Effector memory CD4-positive, alpha-beta T cell (primary cell): Measurements from ENCODE around the gene DTWD2.
"Not testable (repeated sequence)": the region's sequence is repeated elsewhere in the genome, so short reads cannot be mapped to it uniquely, and the experiment has no call there.

ENCODE experiments used
- DNase-seq, 3 donors: peaks; one replicate each; pipeline ENCODE4 v3.0.0-alpha.2; 2020
- H3K27ac ChIP-seq: 2 replicates; pipeline ENCODE4 v1.7.0; 2013; ENCODE audit warnings: mild to moderate bottlenecking, low read length, moderate library complexity; ENCODE audit not compliant: insufficient read depth, poor library complexity, severe bottlenecking
- H3K27me3 ChIP-seq: replicated peaks from 2 replicates; pipeline ENCODE4 v1.7.0; 2013; ENCODE audit warnings: mild to moderate bottlenecking, low read length; ENCODE audit not compliant: insufficient read depth, control insufficient read depth, poor library complexity, severe bottlenecking
- H3K36me3 ChIP-seq: 2 replicates; pipeline ENCODE4 v1.7.0; 2013; ENCODE audit warnings: mild to moderate bottlenecking, low read length, moderate library complexity; ENCODE audit not compliant: control insufficient read depth, insufficient read depth
- H3K4me1 ChIP-seq: 2 replicates; pipeline ENCODE4 v1.7.0; 2013; ENCODE audit warnings: low read length, mild to moderate bottlenecking; ENCODE audit not compliant: control insufficient read depth, insufficient read depth, poor library complexity, severe bottlenecking
- H3K4me3 ChIP-seq: 2 replicates; pipeline ENCODE4 v1.7.0; 2013; ENCODE audit warnings: low read length, low read depth, mild to moderate bottlenecking; ENCODE audit not compliant: insufficient read depth, poor library complexity, severe bottlenecking
- H3K9me3 ChIP-seq: 2 replicates; pipeline ENCODE4 v1.7.0; 2013; ENCODE audit warnings: mild to moderate bottlenecking, low read length, moderate library complexity; ENCODE audit not compliant: control insufficient read depth

Gene DTWD2

DNA sequence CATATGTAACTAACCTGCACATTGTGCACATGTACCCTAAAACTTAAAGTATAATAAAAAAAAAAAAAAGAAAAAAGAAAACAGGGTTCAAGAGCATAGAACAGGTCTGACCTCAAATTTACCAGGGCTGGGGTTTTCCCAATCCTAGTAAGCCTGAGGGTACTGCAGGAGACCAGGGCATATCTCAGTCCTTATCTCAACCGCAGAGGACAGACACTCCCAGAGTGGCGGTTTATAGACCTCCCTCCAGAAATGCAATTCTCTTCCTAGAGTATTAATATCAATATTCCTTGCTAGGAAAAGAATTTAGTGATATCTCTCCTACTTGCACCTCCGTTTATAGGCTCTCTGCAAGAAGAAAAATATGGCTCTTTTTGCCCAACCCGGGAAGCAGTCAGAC is 136.6 kb downstream of the DTWD2 start:
- not testable (repeated sequence) for H3K27me3 ChIP-seq, DNase-seq

DNA sequence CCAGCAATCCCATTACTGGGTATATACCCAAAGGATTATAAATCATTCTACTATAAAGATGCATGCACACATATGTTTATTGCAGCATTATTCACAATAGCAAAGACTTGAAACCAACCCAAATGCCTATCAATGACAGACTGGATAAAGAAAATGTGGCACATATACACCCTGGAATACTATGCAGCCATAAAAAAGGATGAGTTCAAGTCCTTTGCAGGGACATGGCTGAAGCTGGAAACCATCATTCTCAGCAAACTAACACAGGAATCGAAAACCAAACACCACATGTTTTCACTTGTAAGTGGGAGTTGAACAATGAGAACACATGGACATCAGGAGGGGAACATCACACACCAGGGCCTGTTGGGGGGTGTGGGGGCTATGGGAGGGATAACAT is 138.8 kb downstream of the DTWD2 start:
- H3K27me3 ChIP-seq, H3K9me3 ChIP-seq, H3K27ac ChIP-seq, DNase-seq, H3K4me1 ChIP-seq, H3K36me3 ChIP-seq, H3K4me3 ChIP-seq: not testable (repeated sequence)

More for the DNA sequence above, 136.6 kb downstream of the DTWD2 start:
- H3K27ac ChIP-seq, H3K4me1 ChIP-seq, H3K9me3 ChIP-seq, H3K36me3 ChIP-seq, H3K4me3 ChIP-seq: not testable (repeated sequence)

- H3K4me3 ChIP-seq: no peak overlapping the region
- H3K27ac ChIP-seq: no peak overlapping the region
- DNase-seq: no peak
- H3K9me3 ChIP-seq: no peaks in the 10 kb centered on the region
- H3K36me3 ChIP-seq: no peaks in the 10 kb centered on the region
- no peaks in the 10 kb centered on the region for H3K27me3 ChIP-seq
- H3K4me1 ChIP-seq: no peaks in the 10 kb centered on the region
Observed at GRCh38 chr5:118844351-118844750, 144.0 kb downstream of the DTWD2 start.

DNA sequence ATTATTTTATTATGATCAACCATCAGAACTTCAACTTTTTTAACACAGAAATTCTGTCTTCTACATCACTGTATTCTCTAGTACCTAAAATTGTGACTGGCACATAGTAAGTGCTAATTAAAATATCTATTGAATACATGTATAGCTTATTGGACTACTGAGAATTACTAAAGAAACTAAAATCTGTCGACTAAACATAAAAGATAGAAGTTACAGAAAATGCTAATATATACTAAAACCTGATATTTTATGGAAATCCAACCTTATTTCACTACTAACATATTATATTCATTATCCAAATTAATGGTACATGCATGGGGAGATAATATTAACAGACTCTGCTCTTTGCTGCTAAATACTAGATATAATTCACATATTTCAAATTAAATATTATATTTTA is 153.6 kb downstream of the DTWD2 start:
- Histone ChIP-seq H3K36me3 (no peaks in the 10 kb centered on the region), H3K9me3 (no peaks in the 10 kb centered on the region), H3K27me3 (no peaks in the 10 kb centered on the region), H3K4me3 (no peak overlapping the region), H3K4me1 (no peaks in the 10 kb centered on the region), H3K27ac (no peak overlapping the region)
- no peak for DNase-seq

GRCh38 chr5:118832974-118833373 is 155.4 kb downstream of the DTWD2 start:
- Histone ChIP-seq H3K36me3 (no peaks in the 10 kb centered on the region), H3K4me1 (no peaks in the 10 kb centered on the region), H3K27me3 (no peaks in the 10 kb centered on the region), H3K4me3 (no peak overlapping the region), H3K9me3 (no peaks in the 10 kb centered on the region), H3K27ac (no peak overlapping the region)
- no peak for DNase-seq

- DNase-seq: no peak
- Histone ChIP-seq H3K4me3 (no peak overlapping the region), H3K9me3 (no peaks in the 10 kb centered on the region), H3K27ac (no peak overlapping the region), H3K36me3 (no peaks in the 10 kb centered on the region), H3K27me3 (no peaks in the 10 kb centered on the region), H3K4me1 (no peaks in the 10 kb centered on the region)
Observed at GRCh38 chr5:118825226-118825625, 163.1 kb downstream of the DTWD2 start.

- Histone ChIP-seq H3K36me3 (no peaks in the 10 kb centered on the region), H3K4me1 (no peaks in the 10 kb centered on the region), H3K4me3 (no peak overlapping the region), H3K27me3 (no peaks in the 10 kb centered on the region), H3K9me3 (no peaks in the 10 kb centered on the region), H3K27ac (no peak overlapping the region)
- no peak for DNase-seq
Observed at GRCh38 chr5:118818604-118819003, 169.7 kb downstream of the DTWD2 start.

GRCh38 chr5:118808441-118808840 is 179.9 kb downstream of the DTWD2 start:
- Histone ChIP-seq H3K4me1 (no peaks in the 10 kb centered on the region), H3K9me3 (no peaks in the 10 kb centered on the region), H3K27ac (no peak overlapping the region), H3K4me3 (no peak overlapping the region), H3K36me3 (no peaks in the 10 kb centered on the region), H3K27me3 (no peaks in the 10 kb centered on the region)
- DNase-seq: no peak

DNA sequence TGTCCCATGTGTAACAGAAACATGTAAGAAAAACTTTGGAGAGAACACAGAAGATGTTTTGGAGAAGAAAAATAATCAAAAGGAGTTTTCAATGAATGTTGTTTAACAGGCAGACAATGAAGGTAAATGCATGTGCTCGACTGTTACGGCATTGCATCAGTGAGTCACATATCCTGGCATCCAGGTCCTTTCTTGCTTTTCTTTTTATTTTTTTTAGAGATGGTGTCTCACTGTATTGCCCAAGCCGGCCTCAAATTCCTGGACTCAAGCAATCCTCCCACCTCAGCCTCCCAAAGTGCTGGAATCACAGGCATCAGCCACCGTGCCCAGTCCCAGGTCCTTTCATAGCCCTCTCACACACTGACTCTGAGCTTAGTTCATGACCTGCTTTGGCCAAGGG is 181.8 kb downstream of the DTWD2 start:
- Histone ChIP-seq H3K9me3 (no peaks in the 10 kb centered on the region), H3K4me3 (no peak overlapping the region), H3K4me1 (no peaks in the 10 kb centered on the region), H3K36me3 (no peaks in the 10 kb centered on the region), H3K27me3 (no peaks in the 10 kb centered on the region), H3K27ac (no peak overlapping the region)
- DNase-seq: no peak

DNA sequence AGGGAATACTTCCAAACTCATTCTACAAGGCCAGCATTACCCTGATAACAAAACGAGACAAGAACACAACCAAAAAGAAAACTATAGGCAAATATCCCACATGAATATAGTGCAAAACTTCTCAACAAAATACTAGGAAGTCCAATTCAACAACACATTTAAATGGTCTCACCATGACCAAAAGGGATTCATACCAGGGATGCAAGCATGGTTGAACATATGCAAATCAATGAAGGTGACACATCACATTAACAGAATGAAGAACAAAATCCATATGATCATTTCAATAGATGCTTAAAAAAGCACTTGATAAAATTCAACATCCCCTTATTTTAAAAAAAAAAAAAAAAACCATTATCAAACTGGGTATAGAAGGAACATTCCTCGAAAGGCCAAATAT is 186.0 kb downstream of the DTWD2 start:
- no peaks in the 10 kb centered on the region for H3K4me1 ChIP-seq
- DNase-seq: no peak
- no peak overlapping the region for H3K27ac ChIP-seq
- H3K4me3 ChIP-seq: no peak overlapping the region
- H3K27me3 ChIP-seq: no peaks in the 10 kb centered on the region
- H3K36me3 ChIP-seq: no peaks in the 10 kb centered on the region
- no peaks in the 10 kb centered on the region for H3K9me3 ChIP-seq

- no peak for DNase-seq
- H3K27me3 ChIP-seq: no peaks in the 10 kb centered on the region
- H3K27ac ChIP-seq: no peak overlapping the region
- H3K4me1 ChIP-seq: no peaks in the 10 kb centered on the region
- H3K9me3 ChIP-seq: no peaks in the 10 kb centered on the region
- H3K36me3 ChIP-seq: no peaks in the 10 kb centered on the region
- H3K4me3 ChIP-seq: no peak overlapping the region
Observed at GRCh38 chr5:118796081-118796480, 192.3 kb downstream of the DTWD2 start.
